ENCODE measurements around the gene MED22.

MED22 gene

GRCh38 chr9:133353548-133353947, 5.6 kb upstream of the MED22 start:
- Mint-ChIP-seq H3K27me3 (no peaks in the 10 kb centered on the region), H3K4me1 (ENCODE audit: low read depth) (peaks cover 63% of the 10 kb centered on the region), H3K9me3 (no peaks in the 10 kb centered on the region), H3K27ac (peak overlapping the region; percentile 89), H3K36me3 (ENCODE audit: low read depth) (peaks cover 49% of the 10 kb centered on the region), H3K4me3 (no peak overlapping the region)

GRCh38 chr9:133352635-133353340, 4.9 kb upstream of the MED22 start:
- peak overlapping the region; percentile 89 for H3K27ac Mint-ChIP-seq
- no peaks in the 10 kb centered on the region for H3K9me3 Mint-ChIP-seq
- H3K36me3 Mint-ChIP-seq (ENCODE audit: low read depth): peaks cover 54% of the 10 kb centered on the region
- no peaks in the 10 kb centered on the region for H3K27me3 Mint-ChIP-seq
- H3K4me1 Mint-ChIP-seq (ENCODE audit: low read depth): peaks cover 60% of the 10 kb centered on the region
- H3K4me3 Mint-ChIP-seq: no peak overlapping the region

- H3K36me3 Mint-ChIP-seq (ENCODE audit: low read depth): peaks cover 55% of the 10 kb centered on the region
These were observed 4.1 kb upstream of the MED22 start for GRCh38 chr9:133351908-133352634.

GRCh38 chr9:133351526-133351907, 3.6 kb upstream of the MED22 start:
- Mint-ChIP-seq H3K27ac (peak overlapping the region; percentile 70), H3K4me1 (ENCODE audit: low read depth) (peaks cover 59% of the 10 kb centered on the region), H3K4me3 (peak overlapping the region; percentile 3), H3K27me3 (no peaks in the 10 kb centered on the region), H3K9me3 (no peaks in the 10 kb centered on the region), H3K36me3 (ENCODE audit: low read depth) (peaks cover 60% of the 10 kb centered on the region)

More at GRCh38 chr9:133351908-133352634, 4.1 kb upstream of the MED22 start:
- H3K4me3 Mint-ChIP-seq: peak overlapping the region; percentile 3
- peaks cover 54% of the 10 kb centered on the region for H3K4me1 Mint-ChIP-seq (ENCODE audit: low read depth)
- H3K27me3 Mint-ChIP-seq: no peaks in the 10 kb centered on the region
- peak overlapping the region; percentile 55 for H3K27ac Mint-ChIP-seq
- no peaks in the 10 kb centered on the region for H3K9me3 Mint-ChIP-seq

GRCh38 chr9:133349965-133350616, 2.2 kb upstream of the MED22 start:
- Mint-ChIP-seq H3K4me3 (peak overlapping the region; percentile 97), H3K36me3 (ENCODE audit: low read depth) (peaks cover 73% of the 10 kb centered on the region), H3K4me1 (ENCODE audit: low read depth) (peaks cover 60% of the 10 kb centered on the region), H3K27ac (peak overlapping the region; percentile 99), H3K9me3 (no peaks in the 10 kb centered on the region), H3K27me3 (no peaks in the 10 kb centered on the region)

GRCh38 chr9:133348718-133349573, 1.0 kb upstream of the MED22 start:
- H3K4me3 Mint-ChIP-seq: peak overlapping the region; percentile 97
- H3K36me3 Mint-ChIP-seq (ENCODE audit: low read depth): peaks cover 85% of the 10 kb centered on the region
- no peaks in the 10 kb centered on the region for H3K27me3 Mint-ChIP-seq
- peak overlapping the region; percentile 99 for H3K27ac Mint-ChIP-seq
- no peaks in the 10 kb centered on the region for H3K9me3 Mint-ChIP-seq
- peaks cover 53% of the 10 kb centered on the region for H3K4me1 Mint-ChIP-seq (ENCODE audit: low read depth)

GRCh38 chr9:133347515-133347984, 381 bp downstream of the MED22 start:
- Mint-ChIP-seq H3K27me3 (no peaks in the 10 kb centered on the region), H3K9me3 (no peaks in the 10 kb centered on the region), H3K4me3 (peak overlapping the region; percentile 97), H3K4me1 (ENCODE audit: low read depth) (peaks cover 46% of the 10 kb centered on the region), H3K36me3 (ENCODE audit: low read depth) (peaks cover 90% of the 10 kb centered on the region), H3K27ac (peak overlapping the region; percentile 99)

DNA sequence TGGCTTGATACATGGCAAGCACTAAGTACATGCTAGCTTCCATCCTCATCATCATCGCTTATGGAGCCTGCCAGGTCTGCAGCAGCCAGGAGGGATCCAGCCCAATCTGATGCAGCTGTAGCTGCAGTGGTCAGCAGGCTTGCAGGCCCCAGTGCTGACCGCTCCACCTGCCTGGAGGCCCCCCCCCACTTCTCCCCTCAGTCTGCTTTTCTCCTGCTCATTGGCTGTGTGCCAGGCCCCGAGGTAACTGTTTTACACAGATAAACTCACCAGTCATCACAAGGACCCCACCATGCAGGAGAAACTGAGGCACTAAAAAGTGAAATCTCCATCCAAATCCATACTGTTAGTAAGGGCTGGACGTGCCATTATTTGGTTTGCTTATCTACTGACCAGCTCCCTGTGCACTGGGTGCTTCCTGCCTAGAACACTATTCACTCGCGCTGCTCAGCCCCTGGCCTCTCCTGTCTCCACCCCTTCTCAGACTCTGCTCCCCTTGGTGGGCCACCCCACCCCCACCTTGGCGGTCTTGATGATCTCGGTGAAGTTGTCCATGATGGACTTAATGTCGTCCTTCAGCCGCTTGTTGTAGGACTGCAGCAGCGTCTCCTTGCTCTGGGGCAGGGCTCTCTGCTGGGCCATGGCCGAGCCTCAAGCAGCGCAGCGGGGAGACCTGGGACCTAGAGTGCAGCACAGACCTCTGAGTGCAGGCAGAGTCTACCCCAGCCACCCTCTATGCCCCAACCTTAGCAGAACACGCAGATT, 1.7 kb downstream of the MED22 start:
- peak overlapping the region; percentile 83 for H3K27ac Mint-ChIP-seq
- H3K4me1 Mint-ChIP-seq (ENCODE audit: low read depth): peaks cover 50% of the 10 kb centered on the region
- no peaks in the 10 kb centered on the region for H3K9me3 Mint-ChIP-seq
- peaks cover 77% of the 10 kb centered on the region for H3K36me3 Mint-ChIP-seq (ENCODE audit: low read depth)
- H3K4me3 Mint-ChIP-seq: peak overlapping the region; percentile 97
- H3K27me3 Mint-ChIP-seq: no peaks in the 10 kb centered on the region

- Mint-ChIP-seq H3K27me3 (no peaks in the 10 kb centered on the region), H3K27ac (no peak overlapping the region), H3K9me3 (no peaks in the 10 kb centered on the region), H3K4me1 (ENCODE audit: low read depth) (peaks cover 54% of the 10 kb centered on the region), H3K36me3 (ENCODE audit: low read depth) (peaks cover 77% of the 10 kb centered on the region), H3K4me3 (peak overlapping the region; percentile 97)
These were observed 2.3 kb downstream of the MED22 start for GRCh38 chr9:133345596-133345995.

GRCh38 chr9:133344979-133345378, 3.0 kb downstream of the MED22 start:
- H3K36me3 Mint-ChIP-seq (ENCODE audit: low read depth): peaks cover 77% of the 10 kb centered on the region
- peaks cover 54% of the 10 kb centered on the region for H3K4me1 Mint-ChIP-seq (ENCODE audit: low read depth)
- H3K4me3 Mint-ChIP-seq: no peak overlapping the region
- no peaks in the 10 kb centered on the region for H3K9me3 Mint-ChIP-seq
- no peaks in the 10 kb centered on the region for H3K27me3 Mint-ChIP-seq
- no peak overlapping the region for H3K27ac Mint-ChIP-seq

DNA sequence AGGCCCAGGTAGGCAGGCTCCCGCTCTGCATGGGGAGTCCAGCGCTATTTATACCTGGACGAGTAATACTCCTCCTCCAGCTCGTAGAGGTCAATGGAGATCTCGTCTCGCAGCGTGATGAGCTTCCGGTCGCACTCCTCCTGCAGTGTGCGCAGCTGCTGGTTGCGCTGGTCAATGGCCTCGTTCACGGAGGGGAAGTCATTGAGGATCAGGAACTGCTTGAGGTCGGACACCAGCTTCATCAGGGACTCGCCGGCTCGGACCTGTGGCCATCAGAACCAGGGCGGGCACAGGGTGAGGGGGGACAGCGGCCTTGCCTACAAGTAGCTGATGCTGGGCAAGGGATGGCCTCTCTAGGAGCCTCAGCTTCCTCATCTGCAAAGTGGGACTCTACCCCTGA, 3.9 kb downstream of the MED22 start:
- Mint-ChIP-seq H3K4me3 (no peak overlapping the region), H3K27me3 (no peaks in the 10 kb centered on the region), H3K9me3 (no peaks in the 10 kb centered on the region), H3K27ac (no peak overlapping the region), H3K36me3 (ENCODE audit: low read depth) (peaks cover 77% of the 10 kb centered on the region), H3K4me1 (ENCODE audit: low read depth) (peaks cover 54% of the 10 kb centered on the region)

DNA sequence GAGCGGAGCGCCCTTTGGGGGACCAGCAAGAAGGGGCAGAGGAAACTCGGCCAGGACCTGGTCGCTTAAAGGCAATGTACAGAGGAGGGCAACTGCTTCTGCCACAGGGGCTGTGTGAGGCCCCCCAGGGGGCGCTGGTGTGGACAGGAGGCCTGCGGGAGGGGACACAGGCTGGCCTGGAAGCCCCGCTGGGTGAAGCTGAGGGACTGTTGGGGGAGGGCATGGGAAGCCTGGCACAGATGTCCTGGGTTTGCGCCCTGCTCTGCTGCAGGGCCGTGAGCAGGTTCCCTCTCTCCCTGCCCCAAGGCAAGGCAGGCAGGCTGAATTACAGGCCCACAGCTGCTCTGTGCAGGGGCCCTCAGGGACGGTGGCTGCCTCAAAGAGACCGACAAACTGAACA, 5.4 kb downstream of the MED22 start:
- Mint-ChIP-seq H3K27me3 (no peaks in the 10 kb centered on the region), H3K36me3 (ENCODE audit: low read depth) (peaks cover 70% of the 10 kb centered on the region), H3K4me1 (ENCODE audit: low read depth) (peaks cover 54% of the 10 kb centered on the region), H3K4me3 (no peak overlapping the region), H3K27ac (no peak overlapping the region), H3K9me3 (no peaks in the 10 kb centered on the region)

GRCh38 chr9:133342069-133342406, 5.9 kb downstream of the MED22 start:
- H3K4me1 Mint-ChIP-seq (ENCODE audit: low read depth): peaks cover 55% of the 10 kb centered on the region
- H3K27me3 Mint-ChIP-seq: no peaks in the 10 kb centered on the region
- no peak overlapping the region for H3K27ac Mint-ChIP-seq
- H3K4me3 Mint-ChIP-seq: no peak overlapping the region
- H3K36me3 Mint-ChIP-seq (ENCODE audit: low read depth): peaks cover 69% of the 10 kb centered on the region
- H3K9me3 Mint-ChIP-seq: no peaks in the 10 kb centered on the region
